Chondrocyte (in vitro differentiated cells): ENCODE data around the gene TMEM218. TPM values are rescaled to one million over a fixed set of nuclear protein-coding genes. Genes with fewer than 3 reads are reported as not detected.
"Not testable (repeated sequence)": the region's sequence is repeated elsewhere in the genome, so short reads cannot be mapped to it uniquely, and the experiment has no call there.

Experiments
- DNase-seq: peaks from one replicate; pipeline ENCODE4 v3.0.0; 2021; ENCODE audit warnings: mixed read lengths, low spot score
- H3K27ac Mint-ChIP-seq: one replicate; pipeline ENCODE4 v1.8.0; 2021; ENCODE audit warnings: mild to moderate bottlenecking, moderate library complexity, mixed read lengths; ENCODE audit not compliant: unreplicated experiment
- H3K27me3 Mint-ChIP-seq: 2 replicates; pipeline ENCODE4 v1.8.0; 2021; ENCODE audit warnings: low read depth, mixed read lengths
- H3K36me3 Mint-ChIP-seq: 2 replicates; pipeline ENCODE4 v1.8.0; 2021; ENCODE audit warnings: low read depth, mixed read lengths
- H3K4me1 Mint-ChIP-seq: 2 replicates; pipeline ENCODE4 v1.8.0; 2021; ENCODE audit warnings: low read depth, mild to moderate bottlenecking, mixed read lengths
- H3K4me3 Mint-ChIP-seq: one replicate; pipeline ENCODE4 v1.8.0; 2021; ENCODE audit warnings: mild to moderate bottlenecking, moderate library complexity, mixed read lengths; ENCODE audit not compliant: unreplicated experiment
- H3K9me3 Mint-ChIP-seq: 2 replicates; pipeline ENCODE4 v1.8.0; 2021; ENCODE audit warnings: low read depth, mixed read lengths
- total RNA-seq: library from RNA; stranded (reverse); gene quantifications from 3 replicates; pipeline ENCODE4 v1.2.1, GENCODE V29; 2021
- TF ChIP-seq, protein P1 (sequence below): fragments of 200-600 bp; sonication (generic); IDR thresholded peaks from 2 replicates; pipeline ENCODE4 v1.5.0; 2021; ENCODE audit warnings: antibody characterized with exemption, mild to moderate bottlenecking, moderate library complexity

The TMEM218 gene
- total RNA-seq, 1 donor from 2014 or later, result 12.0 TPM

DNA sequence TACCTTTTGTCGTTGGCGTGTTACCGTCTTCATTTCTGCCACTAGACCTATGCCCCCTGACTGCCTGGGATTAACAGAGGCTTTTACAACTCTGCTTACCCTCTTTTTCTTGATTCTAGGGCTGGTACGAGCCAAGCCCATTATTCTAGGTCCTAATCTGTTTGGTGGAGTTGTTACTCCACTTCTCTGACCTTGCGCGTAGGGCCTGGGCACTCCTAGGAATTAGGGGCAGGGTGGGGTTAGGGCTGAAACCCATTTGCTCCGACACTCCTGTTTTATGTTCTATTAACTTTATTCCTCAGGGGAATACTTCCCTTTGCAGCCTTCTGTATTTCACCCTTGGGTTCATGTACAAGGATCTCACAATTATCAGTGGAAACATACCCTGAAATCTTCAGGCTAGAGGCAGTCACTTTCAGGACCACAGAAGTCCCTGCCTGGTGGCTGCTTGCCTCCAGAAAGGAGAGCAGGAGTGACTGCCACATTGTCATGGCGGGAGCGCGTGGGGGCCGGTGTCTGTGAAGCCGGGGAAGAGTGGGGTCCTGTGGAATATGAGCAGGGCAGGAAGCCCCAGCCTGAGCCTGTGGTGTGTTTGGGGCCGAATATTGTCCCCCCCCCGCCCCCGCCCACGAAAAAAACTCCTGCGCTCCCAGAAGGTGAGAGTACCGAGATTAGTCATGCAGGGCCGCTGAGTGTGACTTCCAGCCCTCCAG is 49.1 kb downstream of the TMEM218 start:
- Mint-ChIP-seq H3K27ac (no peak overlapping the region), H3K4me1 (peaks cover 2% of the 10 kb centered on the region), H3K27me3 (peaks cover 4% of the 10 kb centered on the region), H3K36me3 (no peaks in the 10 kb centered on the region), H3K9me3 (no peaks in the 10 kb centered on the region), H3K4me3 (peak overlapping the region; percentile 84)
- peak; percentile 81 for DNase-seq
- TF ChIP-seq, protein P1, sequence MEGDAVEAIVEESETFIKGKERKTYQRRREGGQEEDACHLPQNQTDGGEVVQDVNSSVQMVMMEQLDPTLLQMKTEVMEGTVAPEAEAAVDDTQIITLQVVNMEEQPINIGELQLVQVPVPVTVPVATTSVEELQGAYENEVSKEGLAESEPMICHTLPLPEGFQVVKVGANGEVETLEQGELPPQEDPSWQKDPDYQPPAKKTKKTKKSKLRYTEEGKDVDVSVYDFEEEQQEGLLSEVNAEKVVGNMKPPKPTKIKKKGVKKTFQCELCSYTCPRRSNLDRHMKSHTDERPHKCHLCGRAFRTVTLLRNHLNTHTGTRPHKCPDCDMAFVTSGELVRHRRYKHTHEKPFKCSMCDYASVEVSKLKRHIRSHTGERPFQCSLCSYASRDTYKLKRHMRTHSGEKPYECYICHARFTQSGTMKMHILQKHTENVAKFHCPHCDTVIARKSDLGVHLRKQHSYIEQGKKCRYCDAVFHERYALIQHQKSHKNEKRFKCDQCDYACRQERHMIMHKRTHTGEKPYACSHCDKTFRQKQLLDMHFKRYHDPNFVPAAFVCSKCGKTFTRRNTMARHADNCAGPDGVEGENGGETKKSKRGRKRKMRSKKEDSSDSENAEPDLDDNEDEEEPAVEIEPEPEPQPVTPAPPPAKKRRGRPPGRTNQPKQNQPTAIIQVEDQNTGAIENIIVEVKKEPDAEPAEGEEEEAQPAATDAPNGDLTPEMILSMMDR, result no peak

DNA sequence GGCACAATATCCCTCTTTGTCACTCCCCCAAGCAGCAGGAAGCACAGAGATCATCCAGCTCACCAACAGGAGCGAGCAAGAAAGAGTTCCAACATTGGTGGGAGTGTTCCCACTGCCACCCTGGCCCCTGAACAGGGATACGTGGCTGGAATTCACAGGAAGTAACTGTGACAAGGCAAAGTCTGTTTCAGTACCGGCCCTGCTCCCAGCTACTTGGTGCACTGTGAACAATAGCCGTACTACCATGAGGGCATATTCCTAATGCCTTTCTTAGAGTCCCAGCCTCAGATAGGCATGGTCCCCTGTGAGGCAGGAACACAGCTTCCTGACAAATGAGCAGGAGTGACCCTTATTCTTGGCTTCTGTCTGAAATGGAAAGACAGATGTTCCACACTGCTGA is 50.1 kb downstream of the TMEM218 start:
- Mint-ChIP-seq H3K4me1 (peaks cover 5% of the 10 kb centered on the region), H3K27me3 (peaks cover 4% of the 10 kb centered on the region)

DNA sequence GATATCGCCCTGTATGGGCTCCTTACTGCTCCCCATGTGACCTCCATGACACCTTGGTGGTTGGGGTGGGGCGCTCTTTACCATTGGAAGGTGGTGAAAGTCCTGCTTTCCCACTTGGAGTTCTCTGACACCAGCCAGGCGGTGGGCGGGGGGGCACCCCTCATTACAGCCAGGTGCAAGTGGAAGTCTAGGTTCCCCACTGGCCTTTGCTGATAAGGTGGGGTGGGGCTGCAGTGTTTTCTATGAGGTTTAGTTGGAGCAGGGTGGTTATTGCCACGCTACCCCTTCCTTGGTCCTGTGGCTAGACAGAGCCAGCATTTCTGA is 53.8 kb downstream of the TMEM218 start:
- Mint-ChIP-seq H3K4me1 (peaks cover 3% of the 10 kb centered on the region), H3K4me3 (no peak overlapping the region), H3K27ac (no peak overlapping the region), H3K9me3 (no peaks in the 10 kb centered on the region), H3K36me3 (no peaks in the 10 kb centered on the region), H3K27me3 (no peaks in the 10 kb centered on the region)
- TF ChIP-seq, protein P1, result no peak
- DNase-seq, result no peak

More for the DNA sequence above, 50.1 kb downstream of the TMEM218 start:
- no peak for DNase-seq
- no peak overlapping the region for H3K27ac Mint-ChIP-seq
- no peaks in the 10 kb centered on the region for H3K9me3 Mint-ChIP-seq
- TF ChIP-seq, protein P1, result no peak
- H3K36me3 Mint-ChIP-seq, result no peaks in the 10 kb centered on the region
- H3K4me3 Mint-ChIP-seq, result no peak overlapping the region

DNA sequence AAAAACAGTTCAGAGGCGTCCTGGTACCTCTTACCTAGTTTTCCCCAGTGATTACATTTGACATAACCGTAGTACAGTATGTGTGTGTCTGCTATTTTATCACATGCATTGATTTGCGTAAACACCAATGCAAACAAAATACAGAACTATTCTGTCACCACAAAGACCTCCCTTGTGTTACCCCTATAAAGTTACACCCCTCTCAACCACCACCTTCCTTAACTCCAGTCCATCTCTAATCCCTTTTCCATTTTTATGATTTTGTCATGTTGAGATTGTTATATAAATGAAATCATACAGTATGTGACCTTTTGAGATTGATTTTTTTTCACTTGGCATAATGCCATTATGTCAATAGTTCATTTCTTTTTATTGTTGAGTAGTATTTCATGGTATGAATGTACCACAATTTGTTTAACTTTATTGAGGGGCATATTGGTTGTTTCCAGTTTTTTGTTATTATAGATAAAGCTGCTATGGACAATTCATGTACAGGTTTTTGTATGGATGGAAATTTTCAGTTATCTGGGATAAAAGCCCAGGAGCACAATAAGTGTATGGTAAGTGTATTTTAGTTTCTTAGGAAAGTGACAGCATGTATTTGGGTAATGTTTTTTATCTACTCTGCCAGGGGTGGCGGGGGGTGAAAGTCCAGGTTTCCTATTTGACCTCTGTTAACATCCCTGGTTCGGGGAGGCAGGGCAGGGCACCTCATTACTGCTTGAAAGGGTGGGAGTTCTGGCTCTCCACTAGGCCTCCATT is 54.3 kb downstream of the TMEM218 start:
- Mint-ChIP-seq H3K4me3 (no peak overlapping the region), H3K27me3 (no peaks in the 10 kb centered on the region)

DNA sequence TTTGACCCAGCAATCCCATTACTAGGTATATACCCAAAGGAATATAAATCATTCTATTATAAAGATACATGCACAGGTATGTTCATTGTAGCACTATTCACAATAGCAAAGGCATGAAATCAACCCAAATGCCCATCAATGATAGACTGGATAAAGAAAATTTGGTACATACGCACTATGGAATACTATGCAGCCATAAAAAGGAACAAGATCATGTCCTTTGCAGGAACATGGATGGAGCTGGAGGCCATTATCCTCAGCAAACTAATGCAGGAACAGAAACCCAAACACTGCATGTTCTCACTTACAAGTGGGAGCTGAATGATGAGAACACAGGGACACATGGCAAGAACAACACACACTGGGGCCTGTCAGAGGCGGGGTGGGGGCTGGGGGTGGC is 55.3 kb downstream of the TMEM218 start:
- not testable (repeated sequence) for H3K4me3 Mint-ChIP-seq, DNase-seq, H3K36me3 Mint-ChIP-seq, H3K27me3 Mint-ChIP-seq, H3K4me1 Mint-ChIP-seq, H3K9me3 Mint-ChIP-seq, H3K27ac Mint-ChIP-seq

More for the DNA sequence above, 54.3 kb downstream of the TMEM218 start:
- TF ChIP-seq, protein P1, result no peak
- peaks cover 3% of the 10 kb centered on the region for H3K4me1 Mint-ChIP-seq
- no peak overlapping the region for H3K27ac Mint-ChIP-seq
- H3K9me3 Mint-ChIP-seq, result no peaks in the 10 kb centered on the region
- no peak for DNase-seq
- no peaks in the 10 kb centered on the region for H3K36me3 Mint-ChIP-seq
